ENCODE results near the gene FRY.
"Not testable (repeated sequence)": the region's sequence is repeated elsewhere in the genome, so short reads cannot be mapped to it uniquely, and the experiment has no call there.

The FRY gene

DNA sequence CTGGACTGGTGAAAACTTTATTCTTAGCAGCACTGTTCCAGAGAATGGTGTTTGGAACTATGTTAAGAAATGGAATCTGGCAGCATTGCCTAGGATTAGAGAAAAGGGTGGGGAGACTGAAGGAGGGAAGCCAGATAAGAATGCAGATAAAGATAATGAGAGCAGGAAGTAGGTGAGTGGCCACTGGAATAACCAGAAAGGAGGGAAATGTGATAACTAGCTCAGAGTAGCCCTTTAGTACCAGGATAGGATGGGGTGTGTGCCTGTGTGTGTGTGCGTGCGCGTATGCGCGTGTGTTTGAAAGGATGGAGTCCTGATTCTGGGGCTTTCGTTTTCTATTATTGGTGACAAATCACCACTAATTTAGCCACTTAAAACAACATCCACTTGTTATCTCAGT, 33.4 kb upstream of the FRY start:
- no peaks in the 10 kb centered on the region for H3K4me1 ChIP-seq
- no peaks in the 10 kb centered on the region for H3K79me2 ChIP-seq
- no peak overlapping the region for H3K4me3 ChIP-seq (ENCODE audit: low read depth, low read length)
- H2AFZ ChIP-seq = no peak overlapping the region
- no peak overlapping the region for H3K4me2 ChIP-seq (ENCODE audit: low read length)
- H3K9ac ChIP-seq = no peak overlapping the region
- H3K36me3 ChIP-seq (ENCODE audit: control insufficient read depth, insufficient read depth, low read length) = no peaks in the 10 kb centered on the region
- TF ChIP-seq, protein P1, sequence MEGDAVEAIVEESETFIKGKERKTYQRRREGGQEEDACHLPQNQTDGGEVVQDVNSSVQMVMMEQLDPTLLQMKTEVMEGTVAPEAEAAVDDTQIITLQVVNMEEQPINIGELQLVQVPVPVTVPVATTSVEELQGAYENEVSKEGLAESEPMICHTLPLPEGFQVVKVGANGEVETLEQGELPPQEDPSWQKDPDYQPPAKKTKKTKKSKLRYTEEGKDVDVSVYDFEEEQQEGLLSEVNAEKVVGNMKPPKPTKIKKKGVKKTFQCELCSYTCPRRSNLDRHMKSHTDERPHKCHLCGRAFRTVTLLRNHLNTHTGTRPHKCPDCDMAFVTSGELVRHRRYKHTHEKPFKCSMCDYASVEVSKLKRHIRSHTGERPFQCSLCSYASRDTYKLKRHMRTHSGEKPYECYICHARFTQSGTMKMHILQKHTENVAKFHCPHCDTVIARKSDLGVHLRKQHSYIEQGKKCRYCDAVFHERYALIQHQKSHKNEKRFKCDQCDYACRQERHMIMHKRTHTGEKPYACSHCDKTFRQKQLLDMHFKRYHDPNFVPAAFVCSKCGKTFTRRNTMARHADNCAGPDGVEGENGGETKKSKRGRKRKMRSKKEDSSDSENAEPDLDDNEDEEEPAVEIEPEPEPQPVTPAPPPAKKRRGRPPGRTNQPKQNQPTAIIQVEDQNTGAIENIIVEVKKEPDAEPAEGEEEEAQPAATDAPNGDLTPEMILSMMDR (IDR thresholded peaks at IDR 0.05) = no peak
- H3K27ac ChIP-seq = no peak overlapping the region
- no peaks in the 10 kb centered on the region for H3K27me3 ChIP-seq (ENCODE audit: control insufficient read depth, insufficient read depth, low read length)
- no peaks in the 10 kb centered on the region for H3K9me3 ChIP-seq (ENCODE audit: control insufficient read depth, low read length)

DNA sequence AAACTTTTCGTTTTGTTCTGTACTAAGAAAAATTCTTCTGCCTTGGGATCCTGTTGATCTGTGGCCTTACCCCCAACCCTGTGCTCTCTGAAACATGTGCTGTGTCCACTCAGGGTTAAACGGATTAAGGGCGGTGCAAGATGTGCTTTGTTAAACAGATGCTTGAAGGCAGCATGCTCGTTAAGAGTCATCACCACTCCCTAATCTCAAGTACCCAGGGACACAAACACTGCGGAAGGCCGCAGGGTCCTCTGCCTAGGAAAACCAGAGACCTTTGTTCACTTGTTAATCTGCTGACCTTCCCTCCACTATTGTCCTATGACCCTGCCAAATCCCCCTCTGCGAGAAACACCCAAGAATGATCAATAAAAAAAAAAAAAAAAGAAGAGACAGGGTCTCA, 30.8 kb upstream of the FRY start:
- not testable (repeated sequence) for H3K4me2 ChIP-seq (ENCODE audit: low read length); H3K27me3 ChIP-seq (ENCODE audit: control insufficient read depth, insufficient read depth, low read length); H3K9ac ChIP-seq; H3K9me3 ChIP-seq (ENCODE audit: control insufficient read depth, low read length); H3K27ac ChIP-seq; H2AFZ ChIP-seq; H3K4me3 ChIP-seq (ENCODE audit: low read depth, low read length); H3K4me1 ChIP-seq; H3K79me2 ChIP-seq; H3K36me3 ChIP-seq (ENCODE audit: control insufficient read depth, insufficient read depth, low read length)

DNA sequence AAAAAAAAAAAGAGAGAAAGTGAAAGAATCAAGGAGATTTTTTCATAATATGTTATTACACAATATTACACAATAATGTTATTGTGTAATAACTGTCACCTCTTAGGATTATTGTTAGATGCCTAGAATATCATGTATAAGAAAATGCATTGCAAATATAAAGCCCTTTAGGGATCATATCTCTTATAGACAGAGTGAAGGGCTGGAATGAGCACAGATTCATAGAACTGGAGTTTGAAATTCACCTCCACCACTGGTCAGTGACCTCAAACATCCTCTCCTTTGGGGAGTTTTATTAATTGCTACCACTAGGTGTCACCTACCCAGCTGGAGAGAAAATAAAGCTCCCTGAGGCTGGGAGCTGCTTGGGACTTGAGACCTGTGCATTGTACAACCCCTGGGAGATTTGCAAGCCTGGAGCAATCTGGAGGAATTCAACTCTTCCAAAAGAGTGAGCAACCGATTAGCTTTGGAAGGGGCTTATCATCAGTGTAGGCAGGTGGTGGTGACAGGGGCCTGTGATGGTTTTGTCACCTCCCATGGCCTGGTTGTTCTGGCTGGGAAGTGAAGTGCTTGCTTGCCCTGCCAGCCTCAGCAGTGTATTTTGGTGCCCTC, 30.3 kb upstream of the FRY start:
- Histone ChIP-seq H3K36me3 (ENCODE audit: control insufficient read depth, insufficient read depth, low read length) (no peaks in the 10 kb centered on the region), H3K27me3 (ENCODE audit: control insufficient read depth, insufficient read depth, low read length) (no peaks in the 10 kb centered on the region), H3K4me1 (no peaks in the 10 kb centered on the region), H2AFZ (no peak overlapping the region), H3K4me3 (ENCODE audit: low read depth, low read length) (no peak overlapping the region), H3K4me2 (ENCODE audit: low read length) (no peak overlapping the region), H3K79me2 (no peaks in the 10 kb centered on the region), H3K9me3 (ENCODE audit: control insufficient read depth, low read length) (no peaks in the 10 kb centered on the region), H3K9ac (no peak overlapping the region), H3K27ac (no peak overlapping the region)
- TF ChIP-seq, protein P1 (IDR thresholded peaks at IDR 0.05) = peak; percentile 34

DNA sequence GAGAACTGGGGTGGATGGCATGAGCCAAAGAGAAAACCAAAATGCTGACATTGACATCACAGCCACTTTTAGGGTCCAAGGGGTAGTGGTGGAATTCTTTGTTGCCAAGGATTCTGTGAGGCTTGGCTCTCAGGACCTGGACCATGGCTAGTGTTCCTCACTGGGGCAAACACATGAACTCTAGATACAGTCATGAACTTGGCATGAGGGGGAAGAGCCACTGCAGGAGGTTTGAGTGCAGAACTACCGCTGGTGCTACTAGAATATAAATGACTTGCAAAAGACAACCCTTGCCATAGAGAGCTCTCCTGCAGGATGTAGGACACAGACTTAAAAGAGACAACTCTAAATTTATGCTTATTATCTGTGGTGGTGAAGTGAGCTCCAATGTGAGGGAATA, 29.8 kb upstream of the FRY start:
- H3K27me3 ChIP-seq (ENCODE audit: control insufficient read depth, insufficient read depth, low read length) = no peaks in the 10 kb centered on the region
- H3K36me3 ChIP-seq (ENCODE audit: control insufficient read depth, insufficient read depth, low read length) = no peaks in the 10 kb centered on the region
- no peaks in the 10 kb centered on the region for H3K79me2 ChIP-seq
- no peaks in the 10 kb centered on the region for H3K9me3 ChIP-seq (ENCODE audit: control insufficient read depth, low read length)
- no peak overlapping the region for H3K4me2 ChIP-seq (ENCODE audit: low read length)
- no peak overlapping the region for H3K9ac ChIP-seq
- H3K27ac ChIP-seq = no peak overlapping the region
- H3K4me1 ChIP-seq = no peaks in the 10 kb centered on the region
- no peak overlapping the region for H3K4me3 ChIP-seq (ENCODE audit: low read depth, low read length)
- TF ChIP-seq, protein P1 (IDR thresholded peaks at IDR 0.05) = no peak
- no peak overlapping the region for H2AFZ ChIP-seq

DNA sequence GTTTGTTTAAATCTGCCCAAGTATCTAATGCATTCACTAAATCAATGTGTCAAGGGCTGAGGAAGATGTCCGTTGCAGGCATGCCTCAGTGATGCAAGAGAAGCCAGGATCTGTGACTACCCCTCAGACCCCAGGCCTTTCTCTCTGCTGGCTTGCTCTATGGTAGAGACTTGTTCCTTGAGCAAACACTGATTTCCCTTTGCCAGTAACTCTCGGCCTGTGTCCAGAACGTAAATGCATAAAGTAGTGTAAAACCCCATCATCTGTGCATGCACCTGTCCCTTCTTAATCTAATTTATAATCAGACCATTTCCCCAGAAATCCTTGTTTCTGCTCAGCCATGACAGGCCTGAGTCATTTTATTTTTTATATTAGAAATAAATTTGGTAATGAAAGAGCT, 28.7 kb upstream of the FRY start:
- TF ChIP-seq, protein P1 (IDR thresholded peaks at IDR 0.05) = no peak
- no peaks in the 10 kb centered on the region for H3K27me3 ChIP-seq (ENCODE audit: control insufficient read depth, insufficient read depth, low read length)
- no peaks in the 10 kb centered on the region for H3K4me1 ChIP-seq
- H3K4me3 ChIP-seq (ENCODE audit: low read depth, low read length) = no peak overlapping the region
- no peak overlapping the region for H3K27ac ChIP-seq
- no peaks in the 10 kb centered on the region for H3K9me3 ChIP-seq (ENCODE audit: control insufficient read depth, low read length)
- H3K4me2 ChIP-seq (ENCODE audit: low read length) = no peak overlapping the region
- no peaks in the 10 kb centered on the region for H3K79me2 ChIP-seq
- no peak overlapping the region for H2AFZ ChIP-seq
- no peaks in the 10 kb centered on the region for H3K36me3 ChIP-seq (ENCODE audit: control insufficient read depth, insufficient read depth, low read length)
- no peak overlapping the region for H3K9ac ChIP-seq

Data from parathyroid adenoma (tissue), 2 donors.